HFF-Myc (cell line): ENCODE measurements around the gene RNF111.

Source experiments
- DNase-seq: peaks from one replicate; pipeline ENCODE4 v3.0.0-alpha.2; 2011; ENCODE audit warnings: low read depth; ENCODE audit errors: extremely low read depth
- H3K4me3 ChIP-seq: replicated peaks from 2 replicates; pipeline ENCODE4 v1.5.1; 2011; ENCODE audit warnings: low read depth, mild to moderate bottlenecking, control low read depth, low read length
- CTCF ChIP-seq: IDR thresholded peaks from 2 replicates; pipeline ENCODE4 v1.5.1; 2012; ENCODE audit warnings: mild to moderate bottlenecking, low read depth, low read length, control low read depth; ENCODE audit errors: missing control alignments

Gene RNF111

DNA sequence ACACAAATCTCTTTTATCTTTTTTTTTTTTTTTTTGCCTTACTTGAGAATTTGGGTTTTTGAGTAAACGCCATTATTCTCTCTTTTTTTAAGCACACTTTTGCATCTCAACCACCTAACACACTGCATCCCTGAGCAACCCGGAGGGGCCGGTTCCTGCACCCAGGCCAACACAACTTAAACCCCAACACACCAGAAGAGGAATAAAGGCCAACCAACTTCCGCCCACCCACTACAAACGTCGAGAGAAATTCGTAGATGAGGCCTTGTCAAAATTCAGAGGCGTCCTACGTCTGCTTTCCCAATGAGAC is 117.1 kb downstream of the RNF111 start:
- H3K4me3 ChIP-seq: peak overlapping the region; percentile 67
- no peak for TF ChIP-seq CTCF
- no peak for DNase-seq

GRCh38 chr15:59104912-59105732 is 117.7 kb downstream of the RNF111 start, which contains the start of gene CCNB2:
Gene CCNB2, plus strand, starts transcription at chr15:59105146. Its CDS starts 123 bp downstream, at chr15:59105269.
- H3K4me3 ChIP-seq: peak within 1 kb of the TSS; percentile 67
- DNase-seq: peak; percentile 91
- no peak for TF ChIP-seq CTCF

DNA sequence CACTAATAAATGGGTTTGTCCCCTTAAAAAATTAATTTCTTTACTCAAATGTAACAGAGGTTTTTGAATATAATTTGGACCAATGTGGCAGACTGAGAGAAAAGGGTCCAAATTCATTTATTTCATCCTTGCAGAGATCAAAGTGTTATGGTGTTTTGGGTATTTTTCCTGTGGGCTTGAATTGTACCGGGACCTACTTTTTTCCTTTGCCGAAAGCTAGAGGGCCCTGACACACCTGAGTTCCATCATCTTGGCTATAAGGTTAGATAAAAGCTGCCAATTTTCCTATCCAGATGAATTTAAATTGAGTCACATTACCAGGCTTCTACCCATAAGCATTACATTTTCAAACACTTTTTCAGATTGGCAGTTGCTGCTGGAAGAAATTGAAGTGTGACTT is 118.4 kb downstream of the RNF111 start:
- H3K4me3 ChIP-seq: peak overlapping the region; percentile 67
- no peak for TF ChIP-seq CTCF
- no peak for DNase-seq

DNA sequence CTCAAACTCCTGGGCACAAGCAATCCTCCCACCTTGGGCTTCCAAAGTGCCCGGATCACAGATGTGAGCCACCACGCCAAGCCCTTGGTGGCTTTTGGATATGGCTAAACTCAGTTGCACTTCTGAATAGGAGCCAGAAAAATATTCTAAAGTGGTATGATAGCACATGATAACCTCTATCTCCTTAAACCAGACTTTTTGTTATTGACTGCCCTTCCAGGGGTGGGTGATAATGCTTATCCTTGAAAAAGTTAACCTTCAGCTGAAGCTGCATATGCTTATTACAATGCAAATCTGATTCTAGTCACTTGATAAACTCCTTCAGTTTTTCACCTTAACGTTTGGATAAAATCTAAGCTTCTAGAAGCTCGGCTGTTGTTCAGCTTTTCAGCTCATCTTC is 123.8 kb downstream of the RNF111 start:
- no peak for DNase-seq
- H3K4me3 ChIP-seq: no peak overlapping the region
- TF ChIP-seq CTCF: no peak

GRCh38 chr15:59115047-59115446 is 127.6 kb downstream of the RNF111 start:
- DNase-seq: no peak
- no peak overlapping the region for H3K4me3 ChIP-seq
- TF ChIP-seq CTCF: no peak

DNA sequence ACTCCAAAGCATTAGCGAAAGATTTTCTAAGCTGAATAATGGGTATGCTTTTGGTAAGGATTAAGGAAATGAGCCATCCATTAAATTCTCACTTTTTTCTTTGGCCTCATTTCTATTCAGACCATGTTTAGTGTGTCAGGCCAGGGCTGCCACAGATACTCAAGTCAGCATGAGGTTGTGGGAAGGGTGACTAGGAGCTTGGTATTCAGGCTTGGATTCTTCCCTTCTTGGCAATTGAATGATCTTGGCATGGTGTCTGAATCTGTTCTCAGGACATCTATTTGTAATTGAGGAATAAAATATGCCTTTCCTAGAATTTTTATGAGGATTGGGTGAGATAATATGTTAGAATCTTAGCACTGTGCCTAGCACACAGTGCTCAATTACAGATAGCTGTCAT is 128.7 kb downstream of the RNF111 start:
- H3K4me3 ChIP-seq: no peak overlapping the region
- DNase-seq: no peak
- no peak for TF ChIP-seq CTCF

DNA sequence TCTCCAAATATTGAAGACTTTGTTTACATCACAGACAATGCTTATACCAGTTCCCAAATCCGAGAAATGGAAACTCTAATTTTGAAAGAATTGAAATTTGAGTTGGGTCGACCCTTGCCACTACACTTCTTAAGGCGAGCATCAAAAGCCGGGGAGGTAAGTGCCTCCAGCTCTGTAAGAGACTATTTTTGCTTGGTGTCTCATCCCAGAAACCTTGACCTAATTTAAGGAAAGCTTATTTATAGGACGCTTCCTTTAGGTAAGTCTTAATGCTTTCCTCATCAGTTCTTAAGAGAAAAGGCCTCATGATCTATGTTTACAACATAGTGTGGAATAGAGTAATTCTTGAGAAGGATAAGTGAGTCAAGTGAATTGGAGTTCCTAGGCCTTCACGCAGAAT is 129.3 kb downstream of the RNF111 start:
- TF ChIP-seq CTCF: no peak
- DNase-seq: no peak
- no peak overlapping the region for H3K4me3 ChIP-seq
